Inflammatory macrophage treated with lipopolysaccharide for 4 hours (primary cell): Measurements from ENCODE around the gene KLRG1.

Experiments used
- DNase-seq: peaks from one replicate; pipeline ENCODE4 v3.0.0-alpha.2; 2020

KLRG1 gene

DNA sequence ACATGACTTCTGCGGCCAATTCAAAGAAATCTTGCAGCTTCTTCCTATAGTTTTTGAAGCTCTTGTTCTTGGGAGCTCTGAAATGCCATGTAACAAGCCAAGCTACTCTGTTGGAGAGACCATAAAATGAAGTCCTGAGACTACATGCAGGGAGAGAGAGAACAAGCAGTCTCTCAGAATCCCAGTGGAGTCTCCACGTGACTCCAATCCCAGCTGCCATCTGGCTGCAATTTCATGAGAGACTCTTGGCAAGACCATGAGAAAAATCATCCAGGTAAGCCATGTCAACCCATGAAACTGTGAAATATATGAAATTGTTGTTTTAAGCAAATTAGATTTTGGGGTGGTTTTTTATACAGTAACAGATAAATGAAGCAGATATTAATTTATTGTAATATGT lies 54.4 kb downstream of the KLRG1 start:
- DNase-seq: no peak

DNA sequence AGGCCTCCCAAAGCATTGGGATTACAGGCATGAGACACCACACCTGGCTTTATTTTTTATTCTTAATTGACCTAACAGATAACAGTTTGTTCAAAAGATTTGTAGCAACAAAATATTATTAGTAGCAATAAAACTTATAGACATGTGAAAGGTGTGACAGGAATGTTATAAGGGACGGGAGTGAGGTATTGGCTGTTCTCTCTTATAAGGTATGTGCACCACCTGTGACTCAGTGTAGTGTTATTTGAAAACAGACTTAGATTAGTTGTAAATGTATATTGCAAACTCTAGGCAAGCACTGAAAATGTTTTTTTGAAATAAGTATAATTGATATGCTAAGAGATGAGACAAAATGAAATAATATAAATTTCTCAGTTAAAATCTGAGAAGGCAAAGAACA lies 57.8 kb downstream of the KLRG1 start:
- no peak for DNase-seq

DNA sequence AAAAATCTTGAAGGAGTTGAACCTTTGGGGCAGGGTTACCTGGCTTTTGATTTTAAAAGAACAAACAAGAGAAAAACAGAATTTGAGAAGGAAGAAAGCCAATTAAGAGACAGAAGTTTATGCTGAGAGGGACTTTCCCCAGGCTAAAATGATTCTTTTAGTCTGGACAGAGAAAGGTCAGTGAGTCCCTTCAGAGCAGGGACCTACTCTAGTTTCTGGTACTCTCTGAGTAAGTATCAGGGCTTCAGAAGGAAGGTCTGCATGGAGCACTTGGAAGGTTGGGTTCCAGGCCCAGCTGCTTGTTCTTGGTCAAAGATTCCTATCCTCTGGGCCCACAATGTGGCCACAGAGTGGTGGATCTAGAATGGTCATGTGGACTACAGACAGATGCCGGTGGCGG lies 59.6 kb downstream of the KLRG1 start:
- DNase-seq: no peak

DNA sequence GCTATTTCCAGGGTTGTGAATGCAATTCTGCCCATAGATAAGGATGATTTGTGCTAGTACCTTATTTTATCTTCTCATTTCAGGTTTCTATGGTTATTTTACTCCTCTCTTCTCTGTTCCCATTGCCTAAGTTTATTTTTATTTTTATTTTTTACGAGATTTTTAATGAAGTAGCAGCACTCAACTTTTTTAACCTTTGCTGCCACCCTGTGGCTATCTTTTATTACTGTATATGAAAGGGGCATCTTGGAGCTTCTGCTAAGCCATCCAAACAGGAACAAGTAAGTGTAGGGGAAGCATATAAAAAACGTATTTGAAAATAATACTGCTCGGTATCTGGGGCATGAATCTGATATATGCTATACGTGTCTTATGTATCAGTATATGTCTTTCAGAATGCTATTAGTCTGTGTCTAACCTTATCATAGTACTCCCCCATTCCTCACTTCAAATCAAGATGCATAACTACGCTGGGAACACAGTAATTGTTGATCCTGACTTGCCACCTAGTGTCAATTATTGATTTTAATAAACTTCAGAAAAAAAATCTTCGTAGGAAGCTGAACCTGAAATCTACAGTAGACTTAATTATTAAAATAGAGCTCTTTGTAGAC lies 60.3 kb downstream of the KLRG1 start:
- peak; percentile 66 for DNase-seq

DNA sequence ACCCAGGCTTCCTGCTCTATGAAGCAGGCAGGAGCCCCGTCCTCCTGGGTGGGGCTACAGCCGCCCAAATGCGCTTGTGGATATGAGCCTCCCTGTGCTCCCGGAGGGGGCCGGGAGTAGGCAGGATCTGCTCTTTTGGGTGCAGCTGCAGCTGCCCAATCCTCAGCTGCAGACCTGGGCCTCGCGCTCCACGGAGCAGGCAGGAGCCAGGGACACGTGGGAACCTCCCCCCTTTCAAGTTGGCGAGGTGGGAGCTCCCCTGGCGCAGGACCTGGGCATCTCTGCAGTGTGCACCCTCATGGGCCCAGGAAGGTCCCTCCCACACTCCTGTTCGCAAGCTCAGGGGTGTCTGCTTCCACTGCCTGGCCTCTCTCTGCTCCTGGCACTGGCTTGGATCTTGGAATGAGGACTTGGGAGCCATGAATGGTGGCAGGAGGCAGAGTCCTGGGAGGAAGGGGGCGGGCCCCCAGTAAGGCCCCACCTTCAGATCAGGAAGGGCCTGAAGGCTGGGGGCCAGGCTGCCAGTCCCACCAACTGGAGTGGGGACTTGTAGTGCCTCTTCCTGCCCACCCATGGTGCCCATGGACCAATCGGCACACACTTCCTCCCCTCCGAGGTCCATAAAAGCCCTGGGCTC lies 61.3 kb downstream of the KLRG1 start:
- no peak for DNase-seq

DNA sequence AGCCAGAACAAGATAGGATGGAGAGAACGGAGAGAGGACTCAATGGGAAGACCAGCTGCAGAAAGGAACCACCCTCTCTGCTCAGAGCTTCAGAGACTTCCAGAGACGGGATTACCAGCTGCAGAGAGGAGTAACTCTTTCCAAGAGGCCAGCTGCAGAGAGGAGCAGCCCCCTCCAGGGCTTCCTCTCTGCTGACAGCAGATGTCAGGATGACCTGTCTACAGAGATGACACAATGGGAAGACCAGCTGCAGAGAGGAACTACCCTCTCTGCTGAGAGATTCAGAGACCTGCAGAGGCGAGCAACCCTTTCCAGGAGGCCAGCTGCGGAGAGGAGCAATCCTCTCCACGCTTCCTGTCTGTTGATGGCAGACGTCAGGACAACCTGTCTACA lies 61.8 kb downstream of the KLRG1 start:
- peak; percentile 56 for DNase-seq

DNA sequence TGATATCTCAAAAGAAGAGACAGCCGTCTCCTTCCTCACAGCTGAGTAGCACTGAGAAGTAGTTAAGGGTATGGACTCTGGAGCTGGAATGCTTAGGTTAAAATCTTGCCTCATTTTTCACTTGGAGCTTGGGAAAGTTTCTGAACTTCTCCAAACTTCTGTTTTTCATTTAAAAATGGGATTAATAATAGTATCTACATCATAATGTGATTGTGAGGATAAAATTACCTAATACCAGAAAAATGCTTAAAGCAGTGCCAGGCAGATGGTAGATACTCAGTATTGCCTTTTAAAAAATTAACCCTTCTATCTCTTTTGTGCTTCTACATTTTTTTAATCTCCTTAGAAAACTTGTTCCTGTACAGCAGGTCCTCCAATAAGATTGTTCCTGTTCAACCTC lies 63.3 kb downstream of the KLRG1 start:
- DNase-seq: no peak
